GM19193 (cell line): ENCODE measurements around the gene CRAMP1.

Experiments used
- POLR2A ChIP-seq: IDR thresholded peaks from 4 replicates; pipeline ENCODE4 v1.6.1; 2011; ENCODE audit not compliant: insufficient read depth, insufficient read length; ENCODE audit errors: extremely low read depth

The CRAMP1 gene, protein sequence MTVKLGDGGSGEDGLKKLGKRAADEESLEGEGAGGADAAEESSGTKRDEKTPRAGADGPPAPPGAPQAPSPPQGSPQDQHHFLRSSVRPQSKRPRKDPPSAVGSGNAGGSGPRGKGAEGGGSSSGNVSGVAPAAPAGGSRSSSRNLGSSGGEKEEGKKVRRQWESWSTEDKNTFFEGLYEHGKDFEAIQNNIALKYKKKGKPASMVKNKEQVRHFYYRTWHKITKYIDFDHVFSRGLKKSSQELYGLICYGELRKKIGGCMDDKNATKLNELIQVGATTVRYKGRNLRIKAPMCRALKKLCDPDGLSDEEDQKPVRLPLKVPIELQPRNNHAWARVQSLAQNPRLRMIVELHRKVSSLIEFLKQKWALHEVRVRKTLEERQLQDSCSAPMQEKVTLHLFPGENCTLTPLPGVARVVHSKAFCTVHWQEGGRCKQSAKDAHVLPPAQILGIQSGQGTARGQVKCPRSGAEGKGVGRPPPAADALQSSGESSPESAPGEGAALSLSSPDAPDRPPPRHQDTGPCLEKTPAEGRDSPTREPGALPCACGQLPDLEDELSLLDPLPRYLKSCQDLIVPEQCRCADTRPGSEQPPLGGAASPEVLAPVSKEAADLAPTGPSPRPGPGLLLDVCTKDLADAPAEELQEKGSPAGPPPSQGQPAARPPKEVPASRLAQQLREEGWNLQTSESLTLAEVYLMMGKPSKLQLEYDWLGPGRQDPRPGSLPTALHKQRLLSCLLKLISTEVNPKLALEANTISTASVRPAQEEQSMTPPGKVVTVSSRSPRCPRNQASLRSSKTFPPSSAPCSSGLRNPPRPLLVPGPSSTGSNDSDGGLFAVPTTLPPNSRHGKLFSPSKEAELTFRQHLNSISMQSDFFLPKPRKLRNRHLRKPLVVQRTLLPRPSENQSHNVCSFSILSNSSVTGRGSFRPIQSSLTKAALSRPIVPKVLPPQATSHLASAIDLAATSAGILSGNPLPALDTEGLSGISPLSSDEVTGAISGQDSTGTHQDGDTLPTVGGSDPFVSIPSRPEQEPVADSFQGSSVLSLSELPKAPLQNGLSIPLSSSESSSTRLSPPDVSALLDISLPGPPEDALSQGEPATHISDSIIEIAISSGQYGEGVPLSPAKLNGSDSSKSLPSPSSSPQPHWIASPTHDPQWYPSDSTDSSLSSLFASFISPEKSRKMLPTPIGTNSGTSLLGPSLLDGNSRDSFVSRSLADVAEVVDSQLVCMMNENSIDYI (N-terminal part only)

DNA sequence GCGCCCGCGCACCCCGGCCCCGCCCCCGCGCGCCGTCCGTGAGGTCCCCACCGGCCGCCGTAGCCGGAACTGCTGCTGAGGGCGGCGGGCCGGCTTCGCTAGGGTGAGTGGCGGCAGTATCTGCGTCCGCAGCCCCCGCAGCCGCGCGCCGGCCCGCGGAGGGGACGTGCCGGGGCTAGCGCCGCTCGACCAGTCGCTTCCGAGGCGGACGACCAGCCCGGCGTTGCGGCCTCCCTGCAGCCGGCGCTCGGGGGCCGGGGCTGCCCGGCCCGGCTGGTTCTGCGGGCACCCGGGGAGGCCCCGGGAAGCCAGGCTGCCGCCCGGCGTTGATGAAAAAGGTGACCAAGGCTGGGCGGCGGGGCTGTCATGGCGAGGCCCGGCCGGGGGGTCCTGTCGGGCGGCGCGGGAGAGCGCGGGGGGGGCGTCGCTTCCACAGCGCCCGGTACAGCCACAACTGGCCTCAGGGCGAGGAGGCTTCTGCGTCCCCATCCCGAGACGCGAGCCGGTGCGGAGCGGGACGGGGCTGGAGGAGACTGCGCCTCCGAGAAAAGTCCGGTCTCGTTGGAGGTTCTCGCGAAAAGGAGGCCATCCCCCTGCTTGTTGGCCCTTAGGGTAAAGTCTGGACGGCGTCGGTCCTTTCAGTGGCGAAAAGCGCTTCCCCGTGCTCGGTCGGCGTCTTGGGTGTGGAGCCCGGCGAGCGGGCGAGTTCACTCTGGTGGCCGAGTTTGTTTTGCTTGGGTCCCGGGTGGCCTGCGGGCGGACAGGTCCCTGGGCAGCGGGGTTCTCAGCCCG is at the start of gene CRAMP1:
CRAMP1 (plus strand) TSS at position 41 of the 792 bp plus-strand sequence. CDS start 2,280 bp downstream, outside the sequence.
- peak; percentile 67 for TF ChIP-seq POLR2A

DNA sequence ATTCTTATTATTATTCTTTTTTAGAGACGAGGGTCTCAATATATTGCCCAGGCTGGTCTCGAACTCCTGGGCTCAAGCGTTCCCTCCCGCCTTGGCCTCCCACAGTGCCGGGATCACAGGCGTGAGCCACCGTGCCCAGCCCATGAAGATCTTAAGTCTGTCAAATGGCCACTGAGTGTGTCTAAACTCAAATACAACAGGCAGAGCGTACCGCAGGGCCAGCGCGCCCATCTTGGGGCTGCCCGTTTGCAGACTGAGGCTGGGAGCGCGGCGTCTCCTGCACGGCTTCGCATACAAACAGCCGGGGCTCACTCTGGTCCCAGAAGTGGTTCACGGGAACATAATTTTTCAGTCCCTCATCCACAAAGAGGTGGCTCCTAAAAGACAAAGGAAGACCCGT is 48.4 kb upstream of the CRAMP1 start:
- TF ChIP-seq POLR2A, result no peak

DNA sequence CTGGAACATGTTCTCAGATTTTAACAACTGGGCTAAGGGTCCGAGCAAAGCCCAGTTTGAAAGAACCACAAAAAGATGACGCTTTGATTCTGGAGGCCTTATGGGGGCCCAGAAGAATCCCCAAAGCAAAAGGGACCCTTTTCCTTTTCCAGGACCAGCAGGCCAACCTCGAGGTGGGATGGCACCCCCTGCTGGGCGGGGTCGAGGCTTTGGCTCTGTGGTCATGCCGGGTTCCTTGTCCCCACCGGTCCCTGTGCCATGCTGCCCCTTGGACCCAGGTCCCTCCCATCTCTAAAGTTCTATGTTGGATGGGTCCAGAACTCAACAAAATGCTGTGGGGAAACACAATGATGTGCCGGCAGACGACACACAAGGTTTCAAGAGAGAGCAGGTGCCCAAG is 47.8 kb upstream of the CRAMP1 start:
- no peak for TF ChIP-seq POLR2A

DNA sequence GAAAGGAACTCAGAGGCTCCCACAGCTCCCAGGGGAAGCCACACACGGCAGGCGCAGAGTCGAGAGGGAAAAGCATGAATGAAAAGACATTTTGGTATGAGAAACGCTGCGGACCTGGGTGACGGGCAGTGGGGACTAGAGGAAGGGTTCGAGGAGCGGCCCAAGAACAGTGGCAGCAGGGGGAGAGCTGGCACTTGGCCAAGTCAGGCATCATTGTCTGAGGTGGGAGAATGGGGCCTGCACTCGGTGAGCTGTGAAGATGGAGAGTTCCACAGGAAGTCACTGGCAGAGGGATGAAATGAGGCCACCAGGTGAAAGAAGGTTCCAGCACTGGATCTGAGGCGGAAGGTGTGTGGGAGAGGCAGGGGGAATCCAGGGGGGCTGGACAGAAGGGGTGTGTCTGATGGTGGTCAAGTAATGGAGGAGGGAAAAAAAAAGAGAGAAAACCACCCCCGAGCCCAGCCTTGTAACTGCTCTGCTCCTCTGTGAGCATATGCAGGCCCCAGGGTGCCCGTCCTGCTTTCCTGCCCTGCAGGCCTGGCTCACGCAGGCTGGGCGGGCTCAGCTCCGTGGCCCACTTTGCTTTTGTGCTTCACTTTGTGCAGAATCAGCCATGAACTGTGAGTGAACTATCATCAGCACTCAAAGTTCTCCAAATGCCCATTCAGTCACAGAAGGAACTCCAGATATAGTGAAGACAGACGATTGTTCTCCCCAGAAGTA is 46.9 kb upstream of the CRAMP1 start:
- TF ChIP-seq POLR2A, result no peak

DNA sequence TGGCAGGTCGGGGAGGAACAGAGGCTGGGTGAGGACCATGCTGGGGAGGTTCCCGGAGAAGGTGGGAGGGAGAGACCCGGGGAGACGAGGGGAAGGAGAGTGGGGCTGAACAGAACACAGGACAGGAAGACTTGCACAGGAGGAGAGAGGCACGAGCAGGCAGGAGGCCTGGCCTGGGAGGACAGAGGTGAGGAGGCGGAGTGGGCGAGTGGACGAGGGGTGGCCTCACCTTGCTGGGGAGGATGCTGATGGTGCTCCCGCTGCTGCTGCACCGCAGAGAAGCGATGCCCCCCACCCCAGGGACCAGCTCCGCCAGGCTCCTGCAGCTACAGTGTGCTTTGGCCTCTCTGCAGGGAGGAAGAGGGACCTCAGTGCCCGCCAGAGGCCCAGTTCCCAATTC is 44.2 kb upstream of the CRAMP1 start:
- TF ChIP-seq POLR2A, result no peak

DNA sequence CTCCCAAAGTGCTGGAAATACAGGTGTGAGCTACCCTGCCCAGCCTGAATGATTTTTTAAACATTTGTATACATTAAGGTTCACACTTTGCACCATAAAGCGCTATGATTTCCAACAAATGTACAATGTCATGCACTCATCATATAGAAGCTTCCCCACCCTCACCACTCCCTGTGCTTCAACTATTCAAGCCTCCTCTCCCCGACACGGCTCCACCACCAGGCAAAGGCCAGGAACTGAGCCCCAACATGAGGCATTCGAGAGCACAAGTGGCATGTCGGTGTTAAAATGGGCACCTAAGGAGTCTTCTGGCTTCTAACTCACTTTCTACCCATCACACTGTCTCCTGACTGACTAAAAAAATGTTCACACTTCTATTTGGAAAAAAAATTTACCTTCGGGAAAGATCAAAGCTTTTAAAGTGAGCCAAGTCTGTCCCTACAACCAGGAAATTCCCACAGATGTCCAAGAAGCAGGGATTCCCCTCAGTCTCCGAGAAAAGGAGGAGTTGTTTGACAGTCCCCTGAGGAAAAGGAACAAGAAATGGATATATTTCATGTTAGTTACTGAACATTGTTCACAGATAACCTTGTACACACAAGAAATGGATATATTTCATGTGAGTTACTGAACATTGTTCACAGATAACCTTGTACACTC is 41.0 kb upstream of the CRAMP1 start:
- TF ChIP-seq POLR2A, result no peak

DNA sequence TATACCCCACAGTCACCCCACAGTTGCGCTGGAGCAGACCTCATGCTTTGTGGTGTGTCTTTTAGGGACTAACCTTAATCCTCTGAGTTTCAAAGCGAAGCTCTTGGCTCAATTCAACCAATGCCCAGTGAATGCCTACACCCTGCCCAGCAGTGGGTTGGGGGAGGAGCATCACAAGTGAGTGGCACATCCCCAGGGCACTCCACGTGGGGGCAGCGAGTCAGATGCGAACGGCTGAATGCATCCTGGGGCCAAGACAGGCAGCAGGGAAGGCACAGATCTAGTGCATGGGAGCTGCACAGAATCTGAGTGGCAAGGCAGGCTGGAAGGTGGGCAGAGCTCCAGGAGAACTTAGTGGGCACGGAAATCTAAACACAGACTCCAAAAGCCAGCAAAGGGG is 39.5 kb upstream of the CRAMP1 start:
- no peak for TF ChIP-seq POLR2A

DNA sequence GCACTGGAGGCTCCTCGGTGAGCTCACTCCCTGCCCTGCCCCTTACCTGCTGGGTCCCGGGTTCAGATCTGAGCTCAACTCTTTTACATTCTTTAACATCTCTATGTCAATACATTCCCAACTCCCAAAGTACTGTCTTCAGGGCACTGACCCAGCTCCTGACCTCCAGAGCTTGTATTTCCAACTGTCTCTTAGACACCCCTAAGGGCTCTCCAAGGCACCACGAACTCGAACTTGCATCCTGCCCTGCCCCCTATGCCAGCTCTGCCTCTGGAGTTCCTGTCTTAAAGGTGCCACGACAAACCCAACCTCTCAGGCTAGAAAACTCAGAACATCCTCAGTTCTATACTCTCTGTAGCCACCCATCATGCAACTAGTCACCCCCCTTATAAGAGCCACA is 38.9 kb upstream of the CRAMP1 start:
- TF ChIP-seq POLR2A, result no peak

DNA sequence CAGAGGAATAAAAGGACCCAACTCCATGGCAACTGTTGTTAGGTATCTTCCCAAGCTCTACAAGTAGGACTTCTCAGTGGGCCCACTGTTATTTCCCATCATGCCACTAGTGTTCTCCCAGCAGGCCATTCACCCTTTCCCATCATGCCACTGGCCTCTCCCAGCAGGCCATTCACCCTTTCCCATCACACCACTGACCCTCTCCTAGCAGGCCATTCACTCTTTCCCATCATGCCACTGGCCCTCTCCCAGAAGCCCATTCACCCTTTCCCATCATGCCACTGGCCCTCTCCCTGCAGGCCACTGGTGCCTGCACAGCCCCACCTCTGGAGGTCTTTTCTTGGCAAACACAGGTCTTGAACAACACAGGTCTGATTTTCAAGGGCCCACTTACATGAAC is 36.6 kb upstream of the CRAMP1 start:
- TF ChIP-seq POLR2A, result no peak

DNA sequence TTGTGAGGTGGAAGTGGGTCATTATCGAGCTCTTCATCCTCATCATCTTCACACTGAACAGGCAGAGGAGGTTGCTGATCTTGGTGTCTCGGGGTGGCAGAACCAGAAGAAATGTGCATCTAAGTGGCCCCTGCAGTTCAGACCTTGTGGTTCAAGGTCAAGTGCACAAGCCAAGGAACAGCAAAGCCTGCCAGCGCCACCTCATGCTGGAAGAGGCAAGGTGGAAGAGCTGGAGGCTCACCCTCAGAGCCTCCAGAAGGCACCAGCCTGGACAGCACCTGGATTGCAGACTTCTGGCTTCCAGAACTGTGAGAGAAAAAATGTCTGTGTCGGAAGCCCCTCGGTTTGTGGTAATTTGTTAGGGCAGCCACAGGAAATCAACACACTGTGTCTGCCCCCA is 32.9 kb upstream of the CRAMP1 start:
- no peak for TF ChIP-seq POLR2A

DNA sequence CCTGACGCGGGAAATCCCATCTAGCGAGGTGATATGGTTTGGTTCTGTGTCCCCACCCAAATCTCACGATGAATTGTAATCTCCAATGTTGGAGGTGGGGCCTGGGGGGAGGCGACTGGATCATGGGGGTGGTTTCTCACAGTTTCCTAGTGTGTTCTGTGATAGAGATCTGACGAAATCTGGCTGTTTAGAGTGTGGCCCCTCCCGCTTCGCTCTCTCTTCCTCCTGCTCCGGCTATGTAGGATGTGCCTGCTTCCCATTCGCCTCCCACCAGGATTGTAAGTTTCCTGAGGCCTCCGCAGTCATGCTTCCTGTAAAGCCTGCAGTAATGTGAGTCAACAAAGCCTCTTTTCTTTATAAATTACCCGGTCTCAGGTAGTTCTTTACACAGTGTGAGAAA is 31.9 kb upstream of the CRAMP1 start:
- no peak for TF ChIP-seq POLR2A

DNA sequence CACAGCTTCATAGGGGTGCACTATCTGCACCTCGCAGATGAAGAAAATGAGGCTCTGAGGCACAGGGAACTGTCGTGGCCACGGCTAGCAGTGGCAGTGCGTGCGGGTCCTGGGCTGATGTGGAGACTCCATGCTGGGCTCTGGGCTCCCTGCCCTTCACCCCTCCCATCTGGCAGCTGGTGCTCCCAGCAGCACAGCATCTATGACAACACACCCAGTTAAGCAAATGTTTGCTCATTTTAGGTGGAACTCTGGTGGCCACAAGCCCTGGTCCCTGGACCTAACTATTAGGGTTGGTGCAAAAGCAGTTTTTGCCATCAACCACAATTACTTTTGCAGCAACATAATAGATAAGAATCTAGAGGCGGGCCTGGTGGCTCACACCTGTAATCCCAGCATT is 31.2 kb upstream of the CRAMP1 start:
- no peak for TF ChIP-seq POLR2A

DNA sequence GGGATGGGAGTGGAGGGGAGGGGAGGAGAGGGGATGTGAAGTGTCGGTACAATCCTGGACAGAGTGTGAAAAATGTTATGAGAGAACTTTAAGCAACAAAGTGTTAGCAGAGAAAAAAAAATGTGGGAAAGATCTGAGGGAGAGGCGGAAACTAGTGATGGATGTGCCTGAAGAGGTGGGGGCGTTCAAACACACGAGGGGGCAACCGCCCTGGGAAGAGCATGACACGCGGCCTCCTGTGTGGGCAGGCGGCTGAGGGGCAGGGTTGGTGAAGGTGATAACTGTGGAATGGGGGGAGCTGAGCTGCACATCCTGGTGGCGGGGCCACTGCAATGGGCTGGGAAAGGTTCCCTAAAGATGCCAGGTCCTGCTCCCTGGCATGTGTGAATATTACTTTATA is 30.4 kb upstream of the CRAMP1 start:
- no peak for TF ChIP-seq POLR2A

DNA sequence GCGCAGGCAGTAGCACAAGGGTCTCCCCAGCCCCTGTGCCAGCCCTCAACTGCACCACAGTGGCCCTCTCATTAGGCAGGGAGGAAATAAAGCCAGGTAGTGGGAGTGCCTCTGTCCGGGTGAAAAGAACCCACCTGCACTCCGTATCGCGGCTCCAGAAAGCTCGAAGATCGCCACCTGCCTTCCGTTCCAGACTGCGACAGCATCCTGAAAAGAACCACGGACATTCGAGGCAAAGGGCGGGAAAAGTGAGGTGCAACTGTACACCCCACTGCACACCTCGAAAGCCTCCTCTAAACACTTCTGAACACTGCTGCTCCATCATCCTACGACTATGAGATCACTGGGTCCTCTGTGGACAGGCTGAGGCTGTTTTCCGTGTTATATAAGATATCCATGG is 29.0 kb upstream of the CRAMP1 start:
- no peak for TF ChIP-seq POLR2A

DNA sequence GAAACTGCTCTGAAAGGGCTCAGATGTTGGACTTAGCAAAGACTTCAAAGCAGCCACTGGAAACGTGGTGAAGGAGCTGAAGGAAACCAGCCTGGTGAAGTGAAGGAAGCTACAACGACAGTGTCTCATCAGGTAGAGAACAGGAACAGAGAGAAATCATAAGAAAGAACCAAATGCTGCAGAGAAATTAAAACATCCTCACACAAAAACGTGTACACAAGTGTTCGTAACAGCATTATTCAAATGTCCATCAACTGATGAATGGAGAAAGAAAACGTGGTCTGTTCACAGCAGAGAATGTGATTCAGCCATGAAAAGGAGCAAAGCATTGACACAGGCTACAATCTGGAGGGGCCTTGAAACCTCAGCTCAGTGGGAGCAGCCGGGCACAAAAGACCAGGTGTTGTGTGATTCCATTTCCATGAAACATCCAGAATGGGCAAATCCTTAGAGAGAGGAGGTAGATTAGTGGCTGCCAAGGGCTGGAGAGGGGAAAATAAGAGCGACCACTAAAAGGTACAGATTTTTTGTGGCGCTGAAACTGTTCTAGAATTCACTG is 27.2 kb upstream of the CRAMP1 start:
- no peak for TF ChIP-seq POLR2A
